CD4-positive, alpha-beta T cell treated with Interleukin-15 for 4 hours (primary cell): ENCODE data around the gene MAD1L1.

Experiments used
- DNase-seq: peaks from one replicate; pipeline ENCODE4 v3.0.0-alpha.2; 2020; ENCODE audit warnings: low spot score

Gene MAD1L1

DNA sequence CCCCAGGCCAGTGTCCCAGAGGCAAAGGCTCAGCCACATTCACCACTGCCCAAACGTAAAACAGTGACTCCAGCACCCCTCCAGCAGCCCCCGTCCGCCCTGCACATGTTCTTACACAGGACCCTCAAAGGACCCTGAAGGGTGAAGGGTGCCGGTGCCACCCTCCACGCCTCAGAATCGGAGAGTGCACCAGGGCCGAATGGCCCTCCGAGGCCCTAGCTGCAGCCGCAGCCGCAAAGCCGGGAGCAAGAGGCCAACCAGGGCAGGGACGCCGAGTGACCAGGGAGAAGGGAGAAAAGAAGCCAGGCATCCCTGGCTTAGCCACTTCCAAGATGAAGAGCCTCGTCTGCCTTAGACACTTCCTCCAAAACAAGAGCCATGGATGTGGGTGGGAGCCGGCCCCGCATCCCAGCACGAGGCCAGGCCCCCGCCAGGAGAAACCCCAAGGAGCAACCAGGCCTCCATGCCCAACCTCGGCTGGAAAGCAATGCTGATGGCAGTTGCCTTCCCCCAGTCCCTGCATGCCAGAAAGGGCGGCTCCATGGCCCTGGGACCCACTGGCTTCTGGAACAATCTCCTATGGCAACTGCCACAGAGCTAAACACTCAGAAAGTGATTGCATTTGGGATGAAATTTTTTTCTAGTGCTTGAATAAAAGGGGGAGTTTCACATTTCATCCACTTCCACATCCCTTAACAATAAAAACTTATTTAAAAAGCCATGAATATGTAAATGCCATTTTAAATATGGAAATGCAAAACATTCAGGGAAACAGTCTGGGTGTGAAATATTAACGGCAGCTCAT lies 92.3 kb downstream of the MAD1L1 start:
- no peak for DNase-seq

DNA sequence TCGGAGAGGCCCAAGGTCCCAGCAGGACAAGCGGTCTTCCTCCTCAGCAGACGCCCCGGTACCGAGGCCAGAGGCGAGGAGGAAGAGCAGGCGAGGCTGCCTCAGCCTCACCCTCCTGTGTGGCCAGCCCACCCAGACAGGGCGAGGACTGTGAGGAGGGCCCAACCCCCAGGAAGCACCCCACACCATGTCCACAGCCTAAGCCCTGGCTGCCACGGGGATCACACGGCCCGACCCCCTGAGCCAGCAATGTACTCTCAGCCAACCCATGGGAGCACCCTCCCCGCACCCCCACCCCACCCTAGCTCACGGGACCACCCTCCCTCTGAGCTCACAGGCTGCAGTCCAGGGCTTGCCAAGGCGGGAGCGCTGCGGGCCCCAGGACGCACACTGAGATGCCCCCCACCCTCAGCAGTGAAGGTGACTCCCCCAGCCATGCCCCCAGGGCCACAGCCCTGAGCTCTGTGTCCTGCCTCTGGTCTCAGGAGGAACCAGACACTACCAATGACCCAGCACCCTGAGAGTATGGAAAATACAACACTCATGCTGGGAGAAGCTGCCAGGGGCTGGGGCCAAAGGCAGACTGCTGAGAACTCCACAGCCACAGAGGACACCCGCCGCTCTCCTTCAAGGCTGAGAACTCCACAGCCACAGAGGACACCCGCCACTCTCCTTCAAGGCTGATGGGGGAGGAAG lies 93.6 kb downstream of the MAD1L1 start:
- no peak for DNase-seq

DNA sequence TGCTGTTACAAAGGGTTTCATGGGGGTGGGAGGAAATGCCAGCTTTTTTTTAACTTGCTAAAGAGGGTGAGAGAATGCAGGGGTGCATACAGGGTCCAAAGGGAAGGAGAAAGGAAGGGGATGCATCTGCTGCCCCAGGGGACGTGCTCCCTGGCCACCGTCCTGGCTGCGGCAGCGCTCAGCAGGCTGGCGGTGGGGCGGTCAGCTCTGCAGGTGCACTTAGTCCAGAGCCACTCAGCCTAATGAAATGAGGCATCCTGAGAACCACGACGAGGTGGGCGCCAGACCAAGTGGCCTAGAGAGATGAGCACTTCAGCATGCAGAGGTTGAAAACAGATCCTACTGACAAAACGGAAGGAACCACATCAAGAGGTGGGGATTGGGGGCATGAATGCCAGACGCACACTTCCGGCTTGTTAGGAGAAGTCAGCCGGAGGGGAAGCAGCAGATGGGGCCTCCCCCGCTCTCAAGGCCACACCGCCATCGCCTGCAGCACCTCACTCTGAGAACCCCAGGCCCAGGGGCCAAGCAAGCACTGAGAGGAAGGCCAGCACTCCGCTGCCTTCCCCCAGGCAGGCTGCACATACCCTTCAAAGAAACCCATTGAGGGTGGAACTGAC lies 94.5 kb downstream of the MAD1L1 start:
- peak; percentile 28 for DNase-seq

DNA sequence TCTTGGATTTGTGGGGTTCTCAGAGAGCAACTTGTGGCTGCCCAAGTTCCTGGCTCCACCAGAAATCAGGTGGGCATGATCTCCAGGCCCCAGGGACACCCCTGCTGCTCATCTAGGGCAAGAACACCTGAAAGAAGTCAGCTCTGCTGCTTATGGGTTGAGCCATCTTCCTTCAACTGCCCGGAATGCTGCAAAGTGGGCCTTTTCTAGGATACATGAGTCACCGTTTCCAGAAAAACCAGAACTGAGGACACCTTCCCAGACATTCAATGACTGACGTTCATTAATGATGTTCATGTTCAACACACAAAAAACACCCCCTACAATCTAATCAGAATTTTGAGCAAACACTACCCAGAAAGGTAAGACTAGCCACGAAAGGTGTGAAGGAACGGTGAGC lies 98.0 kb downstream of the MAD1L1 start:
- DNase-seq, result no peak

DNA sequence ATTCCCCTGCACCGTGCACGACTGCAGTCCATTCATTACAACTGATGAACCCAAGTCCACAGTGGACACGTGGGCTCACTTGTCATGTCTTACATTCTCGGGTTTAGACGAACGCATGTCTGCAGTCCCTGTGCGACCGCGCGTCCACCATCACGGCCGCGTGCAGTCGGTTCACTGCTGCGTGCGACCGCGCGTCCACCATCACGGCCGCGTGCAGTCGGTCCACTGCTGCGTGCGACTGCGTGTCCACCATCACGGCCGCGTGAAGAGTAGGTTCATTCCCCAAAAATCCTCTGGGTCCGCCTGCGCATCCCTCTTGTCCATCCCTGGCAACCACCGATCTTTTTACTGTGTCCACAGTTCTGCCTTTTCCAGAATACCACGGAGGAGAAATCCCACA lies 100.5 kb downstream of the MAD1L1 start:
- DNase-seq, result no peak

DNA sequence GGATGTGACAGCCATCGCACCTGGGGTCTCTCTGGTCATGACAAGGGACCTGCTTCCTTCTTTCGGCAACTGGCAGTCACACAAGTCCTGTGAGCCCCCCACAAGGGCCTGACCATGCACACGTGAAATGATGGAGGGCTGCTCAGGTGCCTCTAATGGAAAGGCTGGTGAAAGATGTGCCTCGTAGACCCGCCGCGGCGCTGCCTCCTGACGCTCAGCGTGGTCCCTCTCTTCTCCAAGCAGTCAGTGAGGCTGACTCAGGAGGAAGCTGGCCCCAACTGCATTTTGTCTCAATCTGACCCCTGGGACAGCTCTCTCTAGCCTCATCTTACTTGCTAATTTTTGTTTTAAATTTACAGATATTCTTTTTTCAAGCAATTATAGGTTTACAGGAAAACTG lies 100.9 kb downstream of the MAD1L1 start:
- DNase-seq, result no peak

DNA sequence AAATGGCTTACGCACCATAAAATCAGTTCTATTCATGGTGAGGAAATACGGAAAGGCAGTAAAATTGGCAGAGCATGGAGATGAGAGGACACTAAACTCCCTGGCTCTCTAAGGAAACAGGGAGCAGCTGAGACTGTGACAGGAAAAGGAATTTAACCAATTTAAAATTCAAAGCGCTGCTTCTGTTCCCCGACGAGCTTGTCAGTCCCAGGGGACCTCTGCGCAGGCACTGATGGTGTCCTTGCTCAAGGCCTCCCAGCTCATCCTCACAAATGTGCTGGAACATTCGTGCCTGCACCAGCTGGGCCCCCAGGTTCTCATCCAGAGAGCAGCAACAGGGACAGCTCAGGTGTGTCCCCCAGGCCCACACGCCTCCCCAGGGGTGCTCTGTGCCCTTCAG lies 101.4 kb downstream of the MAD1L1 start:
- DNase-seq, result no peak

DNA sequence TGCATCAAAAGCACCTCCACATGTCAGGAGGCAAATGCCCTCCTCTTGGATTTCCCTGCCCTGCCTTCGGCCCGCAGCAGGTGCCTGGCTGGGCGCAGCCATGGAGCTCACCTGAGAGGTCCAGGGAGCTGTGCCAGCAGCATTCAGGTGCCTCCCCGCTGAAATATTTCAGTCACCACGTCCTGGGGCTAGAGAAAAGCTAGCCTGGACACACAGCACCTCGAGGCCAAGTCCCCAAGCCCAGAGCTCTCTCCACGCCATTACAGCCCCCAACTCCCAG lies 102.7 kb downstream of the MAD1L1 start:
- DNase-seq, result no peak

DNA sequence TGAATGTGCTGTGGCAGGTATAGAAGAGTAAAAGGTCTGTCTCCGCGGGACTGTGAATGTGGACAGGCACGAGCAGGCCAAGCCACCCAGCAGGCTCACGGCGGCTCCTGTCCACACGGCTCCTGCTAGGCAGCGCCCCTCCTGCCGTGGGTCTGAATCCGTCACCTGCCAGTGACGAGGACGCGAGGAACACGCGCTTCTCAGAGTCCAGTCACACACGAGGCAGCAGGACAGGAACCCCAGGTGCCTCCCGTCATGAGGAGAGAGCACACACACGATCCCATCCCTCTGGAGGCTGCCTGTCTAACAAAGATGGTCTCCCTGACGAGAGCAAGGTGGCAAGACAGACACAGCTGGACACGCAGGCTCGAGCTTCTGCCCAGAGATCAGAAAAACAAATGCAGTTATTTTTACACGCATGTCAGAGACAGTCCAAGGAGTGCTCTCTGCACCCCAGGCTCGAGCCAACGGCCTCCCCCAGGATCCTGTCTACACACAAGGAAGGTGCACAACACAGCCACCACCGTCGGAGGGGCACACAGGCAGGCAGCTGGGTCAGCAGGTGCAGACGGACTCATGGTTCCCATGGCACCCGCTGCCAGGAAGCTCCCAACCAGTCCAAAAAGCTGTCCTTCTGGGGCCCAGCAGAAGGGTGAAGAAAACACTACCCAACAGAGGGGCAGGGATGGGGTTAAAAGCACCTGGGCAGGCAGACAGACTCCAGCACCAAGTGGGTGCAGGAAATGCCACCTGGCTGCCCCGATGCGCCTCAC lies 103.2 kb downstream of the MAD1L1 start:
- DNase-seq, result no peak

DNA sequence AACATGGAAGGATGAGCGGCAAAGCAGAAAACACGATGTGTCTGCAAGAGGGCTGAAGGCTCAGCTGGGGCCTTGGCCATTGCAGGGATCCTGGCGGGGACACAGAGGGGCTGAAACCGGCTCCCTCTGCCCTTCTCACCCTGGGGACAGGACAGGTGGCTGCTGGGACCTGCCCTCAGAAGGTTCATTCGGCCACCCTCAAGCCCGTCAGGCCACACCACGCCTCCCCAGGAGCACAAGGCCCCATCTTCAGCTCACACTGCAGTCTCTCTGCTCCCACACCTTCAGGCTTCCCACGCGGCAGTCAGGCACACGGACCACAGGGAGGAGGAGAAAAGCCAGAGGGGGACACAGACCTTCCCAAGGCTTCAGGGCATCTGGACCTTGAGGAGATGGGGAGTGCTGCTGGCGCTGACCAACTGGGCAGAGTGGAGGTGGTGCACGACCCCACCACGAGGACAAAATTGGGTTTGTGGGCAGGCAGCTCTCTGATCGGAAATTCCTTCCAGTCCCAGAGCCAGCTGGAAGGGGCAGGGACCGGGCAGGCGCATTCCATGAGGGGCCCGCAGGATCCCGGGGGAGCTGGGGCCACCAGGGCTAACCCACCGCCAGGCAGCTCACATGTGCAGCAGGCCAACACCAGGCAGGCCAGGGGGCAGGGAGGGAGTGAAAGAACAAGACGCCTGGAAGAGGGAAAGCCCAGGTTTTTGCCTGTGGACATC lies 104.0 kb downstream of the MAD1L1 start:
- no peak for DNase-seq

DNA sequence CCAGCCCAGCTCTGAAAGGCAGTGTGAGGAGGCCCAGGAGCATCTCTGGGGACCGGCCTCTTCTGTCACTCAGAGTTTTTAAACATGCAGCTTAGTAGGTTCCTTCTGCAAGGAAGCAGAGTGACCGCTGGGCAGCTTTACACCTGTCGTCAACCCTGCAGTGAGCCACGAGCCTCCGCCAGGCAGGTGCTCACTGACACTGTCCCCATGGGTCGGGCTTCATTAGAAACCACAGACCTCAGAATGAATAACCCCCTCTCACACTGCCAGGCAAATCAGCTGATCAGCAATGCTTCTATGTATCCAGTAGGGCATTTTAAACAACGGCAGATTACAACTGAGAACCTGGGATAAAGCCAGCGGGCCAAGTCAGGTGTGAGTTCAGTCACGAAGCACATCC lies 106.1 kb downstream of the MAD1L1 start:
- DNase-seq, result no peak

DNA sequence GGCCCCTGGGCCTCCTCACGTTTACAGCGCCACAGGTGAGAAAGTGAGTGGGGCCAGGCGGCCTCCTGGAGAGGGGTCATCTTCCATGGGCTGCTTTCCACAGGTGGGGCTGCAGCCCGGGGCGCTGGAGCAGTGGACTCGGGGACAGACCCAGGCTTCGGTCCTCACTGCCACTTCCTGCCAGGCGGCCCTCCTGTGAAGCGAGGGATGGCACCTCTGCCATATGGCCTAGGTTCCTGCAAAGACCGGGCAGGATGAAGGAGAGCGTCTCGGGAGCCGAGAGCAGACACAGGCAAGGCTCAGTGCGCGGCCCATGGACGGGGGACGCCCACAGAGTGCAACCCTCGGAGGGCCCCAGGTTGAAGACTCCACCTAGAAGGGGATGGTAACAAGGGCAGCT lies 106.8 kb downstream of the MAD1L1 start:
- no peak for DNase-seq

DNA sequence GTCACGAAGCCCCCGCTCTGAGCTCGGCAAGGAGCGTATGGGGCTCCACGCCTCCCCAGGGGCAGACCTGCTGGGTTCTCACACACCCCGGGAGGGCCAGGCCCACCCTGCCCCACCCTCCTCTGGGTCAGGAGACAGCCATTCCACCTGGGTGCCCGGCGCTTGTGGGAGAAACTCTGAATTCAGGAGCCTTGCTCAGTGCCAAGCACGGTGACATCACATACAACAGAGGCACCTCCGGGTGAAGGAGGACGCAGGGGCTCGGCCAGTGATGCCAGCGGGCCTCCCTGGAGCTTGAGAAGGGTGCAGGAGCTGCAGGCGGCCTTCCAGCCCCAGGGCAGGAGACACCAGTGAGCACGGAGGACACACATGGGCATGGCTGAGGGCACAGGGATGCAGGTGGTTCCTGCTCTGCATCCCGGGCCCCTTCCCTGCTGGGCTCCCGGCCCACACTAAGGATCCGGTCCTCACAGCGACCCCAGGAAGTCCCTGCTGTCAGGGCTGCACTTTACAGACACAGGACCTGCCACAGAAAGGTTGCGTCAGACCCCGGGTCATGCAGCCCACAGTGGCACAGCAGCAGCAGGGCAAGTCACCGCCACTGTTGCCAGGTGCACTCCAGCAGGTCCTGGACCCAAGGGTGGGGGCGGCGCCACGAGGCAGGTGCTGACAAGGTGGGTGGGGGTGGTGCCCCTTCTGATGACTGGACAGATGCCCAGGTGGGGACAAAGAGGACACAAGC lies 108.0 kb downstream of the MAD1L1 start:
- no peak for DNase-seq

DNA sequence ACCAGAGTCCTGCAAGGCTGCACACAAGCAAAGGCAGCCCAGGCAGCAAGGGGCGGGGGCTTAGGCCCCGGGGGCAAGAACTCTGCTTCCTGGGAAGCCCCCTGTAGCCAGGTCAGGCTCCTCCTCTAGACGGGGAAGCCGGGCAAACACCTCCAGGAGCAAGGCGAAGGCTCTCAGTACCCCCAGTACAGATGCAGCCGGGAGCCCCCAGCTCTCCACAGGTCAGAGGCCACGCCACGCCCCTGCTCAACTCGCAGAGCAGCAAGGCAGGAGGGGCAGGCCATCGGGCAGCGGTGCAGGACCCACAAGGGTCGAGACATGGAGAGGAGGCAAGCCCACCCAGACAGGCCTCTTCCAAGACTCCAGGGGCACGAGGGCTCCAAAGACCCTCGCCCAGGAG lies 108.8 kb downstream of the MAD1L1 start:
- DNase-seq, result no peak

DNA sequence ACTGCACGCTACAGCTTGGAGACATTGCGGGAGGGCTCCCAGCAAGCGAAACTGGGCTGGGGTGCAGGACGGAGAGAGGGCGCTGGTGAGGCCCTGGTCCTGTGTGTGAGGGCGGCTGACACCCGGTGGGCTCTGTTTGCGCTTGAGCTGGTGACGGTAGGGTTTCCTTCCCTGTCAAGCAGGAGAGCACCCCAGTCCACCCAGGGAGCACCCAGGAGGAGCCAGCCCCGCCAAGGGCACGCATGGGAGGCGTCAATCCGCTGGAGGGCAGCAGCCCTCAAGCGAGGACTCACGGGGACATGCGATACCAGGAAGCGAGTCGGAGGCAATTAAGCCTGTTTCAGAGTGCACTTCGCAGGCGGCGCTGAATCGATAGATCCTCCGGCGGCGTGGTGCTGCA lies 109.4 kb downstream of the MAD1L1 start:
- no peak for DNase-seq

DNA sequence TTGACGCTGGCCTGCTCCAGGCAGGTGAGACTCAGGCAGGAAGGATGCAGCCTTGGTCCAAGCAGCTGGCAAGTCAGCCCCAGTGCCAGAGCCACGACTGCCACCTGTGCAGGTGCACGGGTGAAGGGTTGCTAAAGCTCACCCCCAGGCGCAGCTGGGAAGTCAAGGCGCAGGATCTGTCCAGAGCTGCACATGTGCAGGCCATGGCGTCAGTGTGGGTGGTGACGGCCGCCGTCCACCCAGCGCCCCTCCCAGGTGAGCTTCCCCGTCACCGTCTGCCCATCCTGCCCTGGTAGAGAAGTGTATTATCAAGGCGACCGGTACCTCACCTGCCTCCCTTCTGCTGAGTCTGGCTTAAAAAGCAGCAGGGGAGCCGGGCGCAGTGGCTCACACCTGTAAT lies 110.1 kb downstream of the MAD1L1 start:
- DNase-seq, result no peak

DNA sequence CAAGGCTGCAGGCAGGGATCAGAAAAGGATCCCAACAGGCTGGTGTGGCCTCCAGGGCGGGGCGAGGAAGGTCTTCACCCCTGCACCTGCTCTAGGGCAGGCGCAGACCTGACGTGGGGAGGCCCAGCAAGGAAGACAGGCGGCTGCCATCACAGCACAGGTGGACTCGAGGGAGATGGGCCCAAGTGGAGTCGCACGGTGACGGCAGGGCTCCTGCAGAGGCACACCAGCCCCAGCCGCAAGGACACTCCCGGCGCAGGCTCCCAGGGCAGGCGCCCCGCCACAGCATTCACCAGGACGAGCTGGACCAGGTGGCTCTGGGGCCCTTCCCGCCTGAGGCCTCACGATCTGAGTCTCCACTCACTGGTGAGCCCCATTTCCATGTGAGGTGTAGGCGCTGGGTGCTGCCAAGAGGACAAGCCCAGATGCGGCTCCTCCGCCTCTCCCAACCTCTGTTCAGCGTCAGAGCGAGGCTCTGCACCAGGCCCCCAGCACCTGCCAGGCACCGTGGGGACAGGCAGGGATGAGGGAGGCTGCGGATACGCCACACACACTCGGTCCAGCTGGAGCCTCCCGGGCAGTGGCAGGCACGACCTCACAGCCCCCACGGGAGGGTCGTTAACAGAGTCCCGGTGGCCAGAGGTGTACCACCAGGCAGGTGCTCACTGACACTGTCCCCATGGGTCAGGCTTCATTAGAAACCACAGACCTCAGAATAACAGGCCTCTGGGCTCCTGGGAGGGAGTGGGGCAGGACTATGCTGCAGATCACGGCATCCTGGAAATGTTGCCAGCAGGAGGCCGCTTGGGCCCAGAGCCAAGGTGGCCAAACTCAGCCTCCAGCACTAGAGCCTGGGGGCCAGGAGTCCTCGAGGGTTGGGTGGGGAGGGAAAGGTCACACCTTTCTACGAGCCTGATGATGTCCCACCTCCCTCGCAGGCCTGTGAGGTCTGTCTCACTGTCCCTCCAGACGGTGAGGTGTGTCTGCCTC lies 111.6 kb downstream of the MAD1L1 start:
- no peak for DNase-seq

DNA sequence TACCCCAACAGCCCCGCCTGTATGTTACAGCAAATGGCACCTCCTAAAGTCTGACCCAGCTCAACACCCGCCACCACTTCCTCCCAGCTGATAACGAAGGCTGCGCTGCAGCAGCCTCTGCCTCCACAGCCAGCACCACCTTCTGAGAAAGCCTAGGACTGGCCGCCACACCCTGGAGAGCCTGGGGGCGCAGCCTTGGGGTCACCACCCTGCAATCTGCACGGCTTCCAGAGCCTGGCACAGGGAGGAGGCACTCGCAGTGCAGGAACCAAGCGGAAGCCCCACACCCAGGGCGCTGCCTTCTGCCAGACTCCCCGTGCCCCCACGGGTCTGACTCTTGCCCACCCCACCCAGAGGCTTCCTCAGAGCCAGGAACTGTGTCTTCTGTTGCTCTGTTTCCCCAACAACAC lies 112.5 kb downstream of the MAD1L1 start:
- peak; percentile 65 for DNase-seq

DNA sequence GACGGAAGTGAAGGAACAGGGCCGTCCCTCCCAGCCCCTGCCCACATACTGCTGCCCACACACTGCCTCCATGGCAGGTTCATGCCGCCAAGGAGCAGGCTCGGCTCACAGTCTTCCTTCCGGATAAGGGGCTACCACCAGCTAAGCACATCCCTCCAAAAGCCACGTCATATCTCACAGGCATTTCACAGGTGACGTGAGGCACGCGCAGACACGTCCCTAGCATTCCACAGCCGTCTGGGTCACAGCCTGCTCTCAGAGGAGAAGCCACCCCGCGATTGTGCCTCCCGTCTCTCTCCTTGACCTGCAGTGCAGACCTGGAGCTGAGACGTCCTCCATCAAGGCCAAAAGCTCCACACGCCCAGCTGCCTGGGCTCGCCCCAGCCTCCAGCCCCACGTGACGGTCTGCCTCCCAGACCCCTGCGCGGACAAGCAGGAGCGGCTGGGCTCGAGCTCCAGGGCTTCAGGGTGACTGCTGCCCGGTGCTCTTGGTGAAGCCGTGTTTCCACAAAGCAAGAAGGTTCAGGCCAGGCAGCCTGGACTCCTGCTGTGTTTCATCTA lies 114.0 kb downstream of the MAD1L1 start:
- no peak for DNase-seq

DNA sequence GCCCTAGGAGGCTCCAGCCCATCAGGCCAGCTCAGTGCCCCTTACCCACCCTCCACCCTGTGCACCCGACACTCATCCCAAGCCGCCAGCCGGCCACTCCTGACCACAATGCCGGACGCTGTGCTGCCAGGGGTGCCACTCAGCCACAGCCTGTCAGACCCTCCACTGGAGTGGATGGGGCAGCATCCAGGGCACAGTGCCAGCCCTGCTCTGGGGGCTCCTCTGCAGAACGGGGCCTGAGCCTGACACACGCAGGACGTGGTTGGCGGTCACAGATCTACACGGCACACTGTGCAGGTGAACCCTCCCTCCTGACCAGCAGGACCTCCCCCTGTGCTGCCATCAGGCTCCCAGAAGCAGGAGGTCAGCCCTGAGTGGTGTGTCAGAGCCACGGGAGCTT lies 114.7 kb downstream of the MAD1L1 start:
- no peak for DNase-seq
